BLaER1 (cell line): ENCODE results near the gene PTGES2.
"Not testable (repeated sequence)": the region's sequence is repeated elsewhere in the genome, so short reads cannot be mapped to it uniquely, and the experiment has no call there.

Experiments
- H3K27ac ChIP-seq: shearing (Covaris generic); formaldehyde crosslinking; 2 replicates; pipeline ENCODE4 v1.8.1; 2022
- H3K27me3 ChIP-seq: shearing (Covaris generic); formaldehyde crosslinking; 2 replicates; pipeline ENCODE4 v1.8.1; 2022
- H3K36me3 ChIP-seq: shearing (Covaris generic); formaldehyde crosslinking; 2 replicates; pipeline ENCODE4 v1.8.1; 2022
- H3K4me1 ChIP-seq: shearing (Covaris generic); formaldehyde crosslinking; 2 replicates; pipeline ENCODE4 v1.8.1; 2022
- H3K4me2 ChIP-seq: shearing (Covaris generic); formaldehyde crosslinking; 2 replicates; pipeline ENCODE4 v1.8.1; 2022
- H3K4me3 ChIP-seq: shearing (Covaris generic); formaldehyde crosslinking; 2 replicates; pipeline ENCODE4 v1.8.1; 2022
- H3K9ac ChIP-seq: shearing (Covaris generic); formaldehyde crosslinking; 2 replicates; pipeline ENCODE4 v1.8.1; 2022
- H3K9me3 ChIP-seq: shearing (Covaris generic); formaldehyde crosslinking; 2 replicates; pipeline ENCODE4 v1.8.1; 2022
- H4K20me1 ChIP-seq: shearing (Covaris generic); formaldehyde crosslinking; 2 replicates; pipeline ENCODE4 v1.8.1; 2022
- Cebpa-rat ChIP-seq: shearing (Covaris generic); IDR thresholded peaks from 2 replicates; pipeline ENCODE4 v1.8.1; 2022

PTGES2 gene

GRCh38 chr9:128080206-128080605 is 47.3 kb downstream of the PTGES2 start:
- H3K9ac ChIP-seq, result no peak overlapping the region
- H3K4me1 ChIP-seq, result peaks cover 34% of the 10 kb centered on the region
- peak overlapping the region; percentile 66; the same call in 1 of the 2 replicates for H3K4me2 ChIP-seq
- H3K4me3 ChIP-seq, result no peak overlapping the region
- H3K36me3 ChIP-seq, result peaks cover 54% of the 10 kb centered on the region
- peaks cover 83% of the 10 kb centered on the region for H4K20me1 ChIP-seq
- no peak for TF ChIP-seq Cebpa-rat
- H3K27ac ChIP-seq, result no peak overlapping the region
- no peaks in the 10 kb centered on the region for H3K9me3 ChIP-seq
- H3K27me3 ChIP-seq, result no peaks in the 10 kb centered on the region

GRCh38 chr9:128078504-128079434 is 48.8 kb downstream of the PTGES2 start:
- Histone ChIP-seq H3K4me2 (no peak overlapping the region), H3K27me3 (no peaks in the 10 kb centered on the region), H3K4me3 (no peak overlapping the region), H3K27ac (no peak overlapping the region), H3K9me3 (no peaks in the 10 kb centered on the region), H3K4me1 (peaks cover 43% of the 10 kb centered on the region), H3K9ac (no peak overlapping the region), H3K36me3 (peaks cover 59% of the 10 kb centered on the region), H4K20me1 (peaks cover 68% of the 10 kb centered on the region)
- TF ChIP-seq Cebpa-rat, result no peak

GRCh38 chr9:128077847-128078503 is 49.6 kb downstream of the PTGES2 start:
- Histone ChIP-seq H3K4me3 (no peak overlapping the region), H3K36me3 (peaks cover 61% of the 10 kb centered on the region), H3K27me3 (no peaks in the 10 kb centered on the region), H3K4me2 (no peak overlapping the region), H3K27ac (no peak overlapping the region), H3K4me1 (peaks cover 51% of the 10 kb centered on the region), H3K9me3 (no peaks in the 10 kb centered on the region), H4K20me1 (peaks cover 63% of the 10 kb centered on the region), H3K9ac (no peak overlapping the region)
- no peak for TF ChIP-seq Cebpa-rat

DNA sequence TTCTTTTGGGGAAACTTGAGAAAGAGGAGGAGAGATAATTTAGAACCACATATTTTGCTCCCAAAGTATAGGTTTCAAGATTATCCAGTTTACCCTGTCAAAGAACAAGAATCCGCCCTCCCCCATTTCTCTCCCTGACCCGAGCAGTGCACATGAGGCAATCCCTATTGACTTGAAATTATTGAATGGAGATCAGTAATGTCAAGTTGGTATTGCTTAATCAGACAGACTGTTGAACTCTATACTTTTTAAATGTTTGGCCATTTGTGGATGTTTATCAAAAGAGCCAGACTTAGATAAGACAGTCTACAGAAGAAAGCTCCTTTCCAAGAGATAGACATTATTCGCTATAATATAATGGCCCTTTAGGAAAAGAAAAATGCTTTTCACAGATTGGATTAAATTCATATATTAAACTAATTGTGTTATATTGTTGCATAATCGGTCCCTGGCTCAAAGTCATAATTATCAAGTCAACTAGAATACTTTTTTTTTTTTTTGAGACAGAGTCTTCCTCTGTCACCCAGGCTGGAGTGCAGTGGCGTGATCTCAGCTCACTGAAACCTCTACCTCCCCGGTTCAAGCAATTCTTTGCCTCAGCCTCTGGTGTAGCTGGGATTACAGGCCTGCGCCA is 54.2 kb downstream of the PTGES2 start:
- Histone ChIP-seq H3K9ac (peak overlapping the region; percentile 76), H3K4me2 (peak overlapping the region; percentile 90), H3K9me3 (no peaks in the 10 kb centered on the region)

GRCh38 chr9:128072144-128073021 is 55.1 kb downstream of the PTGES2 start:
- Histone ChIP-seq H3K9me3 (no peaks in the 10 kb centered on the region), H3K27ac (peak overlapping the region; percentile 78), H3K4me1 (peaks cover 55% of the 10 kb centered on the region), H3K9ac (peak overlapping the region; percentile 76), H4K20me1 (peaks cover 24% of the 10 kb centered on the region), H3K36me3 (peaks cover 35% of the 10 kb centered on the region), H3K4me2 (peak overlapping the region; percentile 90), H3K4me3 (peak overlapping the region; percentile 49), H3K27me3 (no peaks in the 10 kb centered on the region)
- no peak for TF ChIP-seq Cebpa-rat

More for the DNA sequence above, 54.2 kb downstream of the PTGES2 start:
- H4K20me1 ChIP-seq, result peaks cover 32% of the 10 kb centered on the region
- H3K4me3 ChIP-seq, result peak overlapping the region; percentile 49
- peaks cover 59% of the 10 kb centered on the region for H3K4me1 ChIP-seq
- TF ChIP-seq Cebpa-rat, result peak; percentile 43; the same call in 1 of the 2 replicates
- peaks cover 44% of the 10 kb centered on the region for H3K36me3 ChIP-seq
- H3K27me3 ChIP-seq, result no peaks in the 10 kb centered on the region
- H3K27ac ChIP-seq, result peak overlapping the region; percentile 78

- peak overlapping the region; percentile 76; the same call in 1 of the 2 replicates for H3K9ac ChIP-seq
- peaks cover 61% of the 10 kb centered on the region for H3K4me1 ChIP-seq
- not testable (repeated sequence) for H3K9me3 ChIP-seq, H3K27me3 ChIP-seq
- H3K4me2 ChIP-seq, result peak overlapping the region; percentile 90
- H4K20me1 ChIP-seq, result peaks cover 15% of the 10 kb centered on the region
- peak overlapping the region; percentile 49; the same call in 1 of the 2 replicates for H3K4me3 ChIP-seq
- H3K36me3 ChIP-seq, result peaks cover 26% of the 10 kb centered on the region
- H3K27ac ChIP-seq, result peak overlapping the region; percentile 78
Measured at GRCh38 chr9:128071475-128071874, 56.1 kb downstream of the PTGES2 start.

DNA sequence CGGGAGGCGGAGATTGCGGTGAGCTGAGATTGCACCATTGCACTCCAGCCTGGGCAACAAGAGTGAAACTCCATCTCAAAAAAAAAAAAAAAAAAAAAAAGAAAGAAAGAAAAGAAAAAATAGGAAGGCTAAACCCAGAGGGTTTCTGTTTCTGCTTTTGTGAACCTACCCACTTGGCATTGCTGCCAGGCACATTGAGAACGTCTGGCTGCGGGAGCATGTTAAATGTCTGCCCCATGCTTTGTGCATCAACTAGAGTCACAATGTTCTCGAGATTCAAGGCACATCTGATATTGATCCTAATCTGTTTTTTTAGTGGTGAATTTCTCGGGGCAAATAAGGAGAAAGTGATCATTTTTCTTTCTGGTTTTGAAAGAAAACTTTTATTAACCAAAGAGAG is 56.7 kb downstream of the PTGES2 start:
- H3K9ac ChIP-seq, result no peak overlapping the region
- H3K4me2 ChIP-seq, result peak overlapping the region; percentile 90
- no peak overlapping the region for H3K4me3 ChIP-seq

More for the DNA sequence above, 56.7 kb downstream of the PTGES2 start:
- Histone ChIP-seq H4K20me1 (peaks cover 15% of the 10 kb centered on the region), H3K27ac (peak overlapping the region; percentile 78; the same call in 1 of the 2 replicates), H3K36me3 (peaks cover 27% of the 10 kb centered on the region), H3K9me3 (no peaks in the 10 kb centered on the region), H3K4me1 (peaks cover 67% of the 10 kb centered on the region), H3K27me3 (no peaks in the 10 kb centered on the region)
- no peak for TF ChIP-seq Cebpa-rat
